ENCODE measurements around the gene PSMB8.

The PSMB8 gene

DNA sequence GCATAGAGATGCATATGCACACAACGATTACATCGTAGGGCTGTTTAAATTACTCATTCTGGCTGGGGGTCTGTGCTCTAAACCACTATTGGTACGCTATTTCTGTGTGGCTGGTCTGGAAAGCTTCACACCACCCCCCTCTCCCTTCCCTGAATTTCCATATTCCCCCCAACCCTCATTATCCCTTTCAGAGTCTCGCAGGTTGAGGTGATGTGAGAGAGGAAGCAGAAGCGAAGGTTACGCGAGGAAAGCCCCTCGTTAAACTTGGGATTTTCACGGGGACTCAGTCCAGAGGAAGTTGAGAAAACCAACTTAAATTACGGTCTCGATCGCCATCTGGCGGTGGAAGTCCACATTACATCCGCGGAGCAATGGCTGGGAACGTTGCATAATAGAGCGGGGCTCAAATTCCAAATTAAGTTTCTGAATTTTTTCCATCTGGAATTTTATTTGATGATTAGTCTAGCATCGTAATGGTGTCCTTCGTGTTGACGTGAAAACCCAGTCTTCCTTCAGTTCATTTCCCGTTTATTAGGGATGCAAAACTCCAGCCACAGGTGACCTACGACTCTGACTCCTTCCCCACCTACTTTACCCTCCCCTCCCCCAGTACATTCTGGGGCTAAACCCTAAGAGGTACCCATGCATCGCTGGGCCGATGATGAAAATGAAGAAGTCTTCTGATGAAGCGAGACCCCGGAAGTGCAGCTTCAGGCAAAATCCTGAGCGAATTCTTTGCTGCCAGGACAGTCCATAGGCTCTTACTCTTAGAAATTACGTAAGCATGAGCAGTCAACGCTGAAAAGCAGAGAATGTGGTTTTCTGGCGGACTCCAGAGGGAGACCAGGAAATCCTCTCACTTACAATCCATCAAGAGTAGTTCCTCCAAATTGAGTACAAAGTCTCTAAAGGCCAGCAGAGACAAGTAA, 46.7 kb downstream of the PSMB8 start:
- Histone ChIP-seq H3K4me2 (ENCODE audit: low read length) (peak overlapping the region; percentile 65), H2AK5ac (ENCODE audit: low read length) (no peak overlapping the region), H3K4me1 (ENCODE audit: control insufficient read depth, low read depth, low read length) (no peaks in the 10 kb centered on the region), H3K36me3 (ENCODE audit: control insufficient read depth, insufficient read depth, low read length) (no peaks in the 10 kb centered on the region), H3K27ac (ENCODE audit: low read depth, low read length) (no peak overlapping the region), H3K27me3 (ENCODE audit: insufficient read depth, low read length, poor library complexity) (no peaks in the 10 kb centered on the region), H4K5ac (ENCODE audit: low read length) (no peak overlapping the region), H3K56ac (ENCODE audit: low read length) (peak overlapping the region; percentile 17), H2BK120ac (ENCODE audit: low read depth, low read length) (no peak overlapping the region), H2BK5ac (ENCODE audit: low read length) (no peak overlapping the region), H3K79me2 (ENCODE audit: control insufficient read depth, insufficient read depth, low read length) (no peaks in the 10 kb centered on the region), H3K79me1 (ENCODE audit: low read length) (no peaks in the 10 kb centered on the region), H3K23ac (ENCODE audit: low read length) (no peak overlapping the region), H3K18ac (ENCODE audit: low read length) (no peak overlapping the region), H3K4me3 (ENCODE audit: low read length) (no peak overlapping the region), H2BK15ac (replicated peaks; ENCODE audit: low read depth) (no peak overlapping the region), H3K4ac (ENCODE audit: low read depth, low read length) (no peak overlapping the region), H3K9ac (ENCODE audit: low read length) (peak overlapping the region; percentile 42), H4K8ac (ENCODE audit: low read depth, low read length) (no peak overlapping the region)
- peak; percentile 64 for DNase-seq
- no CpG with 5 or more reads among the region's 30 CpGs for WGBS (ENCODE audit: extremely low coverage, insufficient coverage, low lambda C conversion rate)

DNA sequence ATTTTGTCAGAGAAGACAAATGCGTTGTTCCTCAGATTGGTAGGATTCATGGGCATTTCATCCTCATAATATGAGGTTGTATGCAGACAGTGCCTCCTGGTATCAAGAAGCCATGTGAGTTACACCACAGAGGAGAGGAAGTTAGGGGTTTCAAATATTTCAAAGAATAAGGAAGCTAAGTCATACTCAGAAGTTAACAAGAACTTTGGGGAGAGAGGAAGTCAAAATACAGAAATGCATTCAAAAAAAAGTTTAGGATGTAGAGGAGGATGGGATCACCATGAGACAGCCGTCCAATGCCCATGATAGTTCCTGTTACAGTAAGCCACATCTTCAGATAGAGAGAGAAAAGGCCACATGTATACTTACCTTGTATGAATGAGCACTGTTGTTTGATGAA, 49.3 kb downstream of the PSMB8 start:
- Histone ChIP-seq H3K27ac (ENCODE audit: low read depth, low read length) (no peak overlapping the region), H3K4ac (ENCODE audit: low read depth, low read length) (no peak overlapping the region), H3K27me3 (ENCODE audit: insufficient read depth, low read length, poor library complexity) (no peaks in the 10 kb centered on the region), H4K8ac (ENCODE audit: low read depth, low read length) (no peak overlapping the region), H2BK120ac (ENCODE audit: low read depth, low read length) (no peak overlapping the region), H3K56ac (ENCODE audit: low read length) (no peak overlapping the region), H2BK5ac (ENCODE audit: low read length) (no peak overlapping the region), H3K4me1 (ENCODE audit: control insufficient read depth, low read depth, low read length) (no peaks in the 10 kb centered on the region), H3K4me2 (ENCODE audit: low read length) (no peak overlapping the region), H4K5ac (ENCODE audit: low read length) (no peak overlapping the region), H3K36me3 (ENCODE audit: control insufficient read depth, insufficient read depth, low read length) (no peaks in the 10 kb centered on the region), H3K9ac (ENCODE audit: low read length) (no peak overlapping the region), H3K79me2 (ENCODE audit: control insufficient read depth, insufficient read depth, low read length) (no peaks in the 10 kb centered on the region), H2AK5ac (ENCODE audit: low read length) (no peak overlapping the region), H2BK15ac (replicated peaks; ENCODE audit: low read depth) (no peak overlapping the region), H3K18ac (ENCODE audit: low read length) (no peak overlapping the region), H3K4me3 (ENCODE audit: low read length) (no peak overlapping the region), H3K23ac (ENCODE audit: low read length) (no peak overlapping the region), H3K79me1 (ENCODE audit: low read length) (no peaks in the 10 kb centered on the region)
- DNase-seq: no peak
- WGBS (ENCODE audit: extremely low coverage, insufficient coverage, low lambda C conversion rate): no CpG with 5 or more reads among the region's 2 CpGs

DNA sequence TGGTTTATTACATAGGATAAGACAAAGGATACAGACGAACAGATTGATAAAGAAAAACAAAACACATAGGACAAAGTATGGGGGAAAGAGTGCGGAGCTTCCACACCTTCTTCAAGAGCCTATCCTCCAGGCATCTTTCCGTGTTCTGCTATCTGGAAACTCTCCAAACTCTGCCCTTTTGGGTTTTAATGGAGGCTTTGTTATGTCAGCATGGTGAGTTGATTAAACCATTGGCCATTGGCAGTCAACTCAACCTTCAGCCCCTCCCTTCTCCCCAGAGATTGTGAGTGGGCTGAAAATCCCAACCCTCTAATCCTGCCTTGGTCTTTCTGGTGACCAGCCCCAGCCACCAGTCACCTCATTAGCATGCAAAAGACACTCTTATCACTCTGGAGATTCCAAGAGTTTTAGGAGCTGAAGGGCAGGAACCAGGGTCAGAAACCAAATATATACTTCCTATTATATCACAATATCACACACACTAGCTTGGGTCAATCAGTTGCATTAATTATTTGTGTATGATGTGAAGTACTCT, 50.9 kb downstream of the PSMB8 start:
- Histone ChIP-seq H2AK5ac (ENCODE audit: low read length) (no peak overlapping the region), H3K23ac (ENCODE audit: low read length) (no peak overlapping the region), H3K79me1 (ENCODE audit: low read length) (no peaks in the 10 kb centered on the region), H3K27me3 (ENCODE audit: insufficient read depth, low read length, poor library complexity) (no peaks in the 10 kb centered on the region), H3K4me3 (ENCODE audit: low read length) (no peak overlapping the region), H3K56ac (ENCODE audit: low read length) (no peak overlapping the region), H3K4ac (ENCODE audit: low read depth, low read length) (no peak overlapping the region), H2BK15ac (replicated peaks; ENCODE audit: low read depth) (no peak overlapping the region), H3K27ac (ENCODE audit: low read depth, low read length) (no peak overlapping the region), H3K36me3 (ENCODE audit: control insufficient read depth, insufficient read depth, low read length) (no peaks in the 10 kb centered on the region), H3K4me1 (ENCODE audit: control insufficient read depth, low read depth, low read length) (no peaks in the 10 kb centered on the region), H2BK120ac (ENCODE audit: low read depth, low read length) (no peak overlapping the region), H4K5ac (ENCODE audit: low read length) (no peak overlapping the region), H3K9ac (ENCODE audit: low read length) (no peak overlapping the region), H4K8ac (ENCODE audit: low read depth, low read length) (no peak overlapping the region), H3K18ac (ENCODE audit: low read length) (no peak overlapping the region), H2BK5ac (ENCODE audit: low read length) (no peak overlapping the region), H3K79me2 (ENCODE audit: control insufficient read depth, insufficient read depth, low read length) (no peaks in the 10 kb centered on the region), H3K4me2 (ENCODE audit: low read length) (no peak overlapping the region)
- WGBS (ENCODE audit: extremely low coverage, insufficient coverage, low lambda C conversion rate): no CpG with 5 or more reads among the region's 3 CpGs
- peak; percentile 77 for DNase-seq

All from mesendoderm (in vitro differentiated cells).